Activated CD4-positive, alpha-beta T cell treated with anti-CD3 and anti-CD28 coated beads, Interleukin-2, amount 10 ng/mL, durations not matched to agents 7 days and 5 days (primary cell): ENCODE data around the gene RASL10A. TPM values are rescaled to one million over a fixed set of nuclear protein-coding genes. Genes with fewer than 3 reads are reported as not detected.

Experiments
- CTCF ChIA-PET: fragments of 350-600 bp; sonication (Branson Sonifier 250); formaldehyde crosslinking; loops from one replicate; lab custom pipeline; 2021; ENCODE audit warnings: antibody characterized with exemption; lab: Charles Lee
- POLR2A ChIA-PET: fragments of 350-600 bp; sonication (Branson Sonifier 250); formaldehyde crosslinking; loops from one replicate; lab custom pipeline; 2021; ENCODE audit warnings: antibody characterized with exemption; lab: Charles Lee
- DNase-seq: peaks from one replicate; pipeline ENCODE4 v3.0.0-alpha.2; 2020
- H3K27ac Mint-ChIP-seq: one replicate; pipeline ENCODE4 v1.8.0; 2021; ENCODE audit warnings: mild to moderate bottlenecking, moderate library complexity, mixed read lengths
- H3K27me3 Mint-ChIP-seq: one replicate; pipeline ENCODE4 v1.8.0; 2021; ENCODE audit warnings: mixed read lengths
- H3K36me3 Mint-ChIP-seq: one replicate; pipeline ENCODE4 v1.8.0; 2021; ENCODE audit warnings: low read depth, mixed read lengths
- H3K4me1 Mint-ChIP-seq: one replicate; pipeline ENCODE4 v1.8.0; 2021; ENCODE audit warnings: mixed read lengths
- H3K4me3 Mint-ChIP-seq: one replicate; pipeline ENCODE4 v1.8.0; 2021; ENCODE audit warnings: mild to moderate bottlenecking, moderate library complexity, mixed read lengths
- H3K9me3 Mint-ChIP-seq: one replicate; pipeline ENCODE4 v1.8.0; 2021; ENCODE audit warnings: mixed read lengths
- total RNA-seq, 2 experiments: library from RNA; stranded (reverse); gene quantifications; one replicate each; pipeline ENCODE4 v1.2.3, GENCODE V29; 2021

RASL10A gene
- total RNA-seq, 2 experiments from 2014 or later = 0.37 to 0.92 TPM

DNA sequence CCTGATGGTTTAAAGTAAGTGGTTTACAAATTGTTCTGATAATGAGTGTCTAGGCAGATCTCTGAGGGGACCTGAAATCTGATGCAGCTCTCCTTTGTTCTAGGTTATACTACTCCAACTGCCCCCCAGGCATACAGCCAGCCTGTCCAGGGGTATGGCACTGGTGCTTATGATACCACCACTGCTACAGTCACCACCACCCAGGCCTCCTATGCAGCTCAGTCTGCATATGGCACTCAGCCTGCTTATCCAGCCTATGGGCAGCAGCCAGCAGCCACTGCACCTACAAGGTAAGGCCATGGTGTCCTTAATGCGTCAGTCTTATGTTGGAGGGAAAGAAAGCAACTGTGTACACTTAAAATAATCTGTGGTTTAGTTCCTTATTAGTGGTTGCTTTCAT, 37.6 kb downstream of the RASL10A start:
- peaks cover 41% of the 10 kb centered on the region for H3K4me1 Mint-ChIP-seq
- no peak overlapping the region for H3K27ac Mint-ChIP-seq
- H3K9me3 Mint-ChIP-seq = no peaks in the 10 kb centered on the region
- H3K36me3 Mint-ChIP-seq = peaks cover 84% of the 10 kb centered on the region
- H3K4me3 Mint-ChIP-seq = no peak overlapping the region
- ChIA-PET CTCF (no interaction called here), POLR2A (no interaction called here)
- no peaks in the 10 kb centered on the region for H3K27me3 Mint-ChIP-seq
- no peak for DNase-seq

DNA sequence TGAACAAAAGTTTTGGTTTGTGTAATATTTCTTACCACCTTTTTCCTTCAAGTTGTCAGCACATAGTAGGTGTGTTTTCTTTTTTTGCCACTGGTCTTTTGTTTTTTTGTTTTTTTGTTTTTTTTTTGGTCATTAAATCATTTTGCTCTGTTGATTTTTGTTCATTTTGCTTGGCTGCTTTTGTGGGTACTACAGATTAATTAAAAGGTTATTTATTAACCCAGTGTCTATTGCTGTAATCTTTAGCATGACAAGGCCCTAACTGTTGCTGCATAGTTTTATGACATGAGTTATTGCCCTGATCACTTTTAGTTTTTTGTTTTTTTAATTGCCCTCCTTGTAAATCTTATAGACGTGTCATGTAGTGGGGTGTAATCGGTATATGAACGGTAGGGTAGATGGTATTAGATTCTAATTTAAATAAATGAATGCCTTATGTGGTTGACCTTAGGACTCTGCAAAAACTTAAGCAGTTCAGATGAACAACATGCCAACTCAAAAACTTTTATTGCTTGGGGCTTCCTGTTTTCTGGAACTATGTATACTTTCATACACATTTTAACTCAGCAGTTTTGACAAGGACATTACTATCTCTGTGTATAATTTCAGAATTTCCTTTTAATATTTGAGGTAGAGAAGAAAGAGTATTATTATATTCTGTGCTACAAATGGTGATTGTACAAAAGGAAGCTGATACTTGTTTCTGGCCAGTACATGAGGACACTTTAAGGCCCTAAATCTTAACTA, 39.5 kb downstream of the RASL10A start:
- Mint-ChIP-seq H3K4me1 (peaks cover 57% of the 10 kb centered on the region), H3K36me3 (peaks cover 85% of the 10 kb centered on the region), H3K9me3 (no peaks in the 10 kb centered on the region), H3K27ac (peak overlapping the region; percentile 69), H3K27me3 (no peaks in the 10 kb centered on the region), H3K4me3 (no peak overlapping the region)
- POLR2A ChIA-PET = no interaction called here
- CTCF ChIA-PET = interaction anchor here (0.6 to 0.7 kb wide), 2 partner anchors 160 to 839 kb away, joined by 3 read pairs; no protein-coding TSS in a partner anchor
- no peak for DNase-seq

DNA sequence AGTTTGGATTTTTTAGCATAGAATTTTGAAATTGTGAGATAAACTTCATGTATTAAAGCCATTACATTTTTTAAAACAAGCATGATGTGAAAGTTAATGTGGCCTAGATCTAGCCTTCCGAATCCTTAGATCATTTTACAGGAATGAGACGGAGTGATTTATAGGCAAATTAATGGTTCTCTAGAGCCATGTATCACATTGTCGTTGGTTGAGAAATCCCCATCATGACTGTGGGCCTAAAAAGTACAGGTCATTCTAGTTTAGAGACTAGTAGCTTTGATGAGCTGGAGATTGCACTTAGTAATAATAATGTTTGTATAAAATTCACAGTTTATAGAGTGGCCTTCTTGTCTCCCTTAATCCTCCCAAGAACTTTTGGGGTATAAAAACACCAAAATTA, 40.3 kb downstream of the RASL10A start:
- DNase-seq = no peak
- no peak overlapping the region for H3K27ac Mint-ChIP-seq
- POLR2A ChIA-PET = no interaction called here
- peaks cover 87% of the 10 kb centered on the region for H3K36me3 Mint-ChIP-seq
- peaks cover 65% of the 10 kb centered on the region for H3K4me1 Mint-ChIP-seq
- no peaks in the 10 kb centered on the region for H3K27me3 Mint-ChIP-seq
- CTCF ChIA-PET = interaction anchor here (2.6 kb wide), 1 partner anchor 11 kb away, joined by 9 read pairs; no protein-coding TSS in a partner anchor
- no peaks in the 10 kb centered on the region for H3K9me3 Mint-ChIP-seq
- H3K4me3 Mint-ChIP-seq = no peak overlapping the region

DNA sequence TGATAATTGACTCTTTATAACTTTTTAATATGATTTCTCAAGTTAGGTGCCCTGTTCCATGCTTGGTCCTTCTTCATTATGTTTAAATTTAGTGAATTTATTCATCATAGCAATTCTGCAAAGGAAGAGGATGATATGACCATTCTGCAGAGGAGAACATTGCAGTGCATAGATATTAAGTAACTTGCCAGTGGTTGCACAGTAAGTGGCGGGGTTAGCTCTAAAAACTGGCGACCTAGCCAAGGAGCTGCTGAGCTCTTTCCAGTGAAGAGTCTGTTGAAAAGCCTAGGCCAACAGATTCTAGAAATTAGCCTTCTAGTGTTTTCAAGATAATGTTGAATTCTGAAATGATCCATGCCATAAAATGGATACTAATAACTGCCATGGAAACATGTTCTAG, 42.9 kb downstream of the RASL10A start:
- DNase-seq = no peak
- Mint-ChIP-seq H3K4me1 (peaks cover 58% of the 10 kb centered on the region), H3K4me3 (no peak overlapping the region), H3K27ac (no peak overlapping the region), H3K9me3 (no peaks in the 10 kb centered on the region), H3K36me3 (peaks cover 82% of the 10 kb centered on the region), H3K27me3 (no peaks in the 10 kb centered on the region)
- CTCF ChIA-PET = interaction anchor here (1.9 kb wide), 1 partner anchor 11 kb away, joined by 4 read pairs; no protein-coding TSS in a partner anchor
- POLR2A ChIA-PET = no interaction called here

DNA sequence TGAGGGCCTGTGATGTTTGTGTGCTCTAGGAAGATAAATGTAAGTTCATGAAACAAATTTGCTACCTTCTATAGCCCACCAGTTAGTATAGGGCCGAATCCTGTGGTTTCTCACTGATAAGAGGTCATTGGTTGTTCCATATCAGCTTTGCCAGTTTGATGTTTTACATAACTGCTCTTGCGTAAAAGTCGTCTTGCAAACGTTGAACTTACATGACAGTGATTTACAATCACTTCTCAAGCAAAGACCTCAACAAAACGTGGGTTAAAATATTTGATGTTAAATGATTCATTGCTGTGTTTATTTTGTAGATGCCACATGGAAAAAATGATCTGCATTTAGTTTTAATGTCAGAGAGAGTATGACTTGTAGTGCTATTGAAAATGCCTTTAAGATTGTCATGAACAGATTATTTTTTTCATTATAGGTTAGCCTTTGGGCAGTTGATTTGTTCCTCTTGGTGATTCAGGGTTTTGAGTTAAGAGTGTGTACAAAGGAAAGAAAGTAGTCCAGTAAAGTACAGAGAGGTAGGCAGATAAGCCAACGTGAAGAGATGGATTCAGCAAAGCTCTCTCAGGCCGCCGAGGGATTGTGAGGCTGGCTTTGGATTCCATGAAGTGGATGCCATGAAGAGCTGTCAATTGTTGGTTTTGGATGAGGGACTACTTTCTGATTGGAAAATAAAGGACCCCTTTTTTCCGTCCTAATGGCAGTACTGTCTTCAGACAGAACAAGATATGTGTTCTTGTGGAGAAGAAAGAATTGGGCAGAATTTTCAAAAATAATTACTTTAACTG, 44.8 kb downstream of the RASL10A start:
- ChIA-PET CTCF (no interaction called here), POLR2A (no interaction called here)
- peaks cover 74% of the 10 kb centered on the region for H3K36me3 Mint-ChIP-seq
- peak overlapping the region; percentile 100 for H3K27ac Mint-ChIP-seq
- no peaks in the 10 kb centered on the region for H3K27me3 Mint-ChIP-seq
- H3K4me1 Mint-ChIP-seq = peaks cover 62% of the 10 kb centered on the region
- no peaks in the 10 kb centered on the region for H3K9me3 Mint-ChIP-seq
- DNase-seq = no peak
- peak overlapping the region; percentile 82 for H3K4me3 Mint-ChIP-seq

DNA sequence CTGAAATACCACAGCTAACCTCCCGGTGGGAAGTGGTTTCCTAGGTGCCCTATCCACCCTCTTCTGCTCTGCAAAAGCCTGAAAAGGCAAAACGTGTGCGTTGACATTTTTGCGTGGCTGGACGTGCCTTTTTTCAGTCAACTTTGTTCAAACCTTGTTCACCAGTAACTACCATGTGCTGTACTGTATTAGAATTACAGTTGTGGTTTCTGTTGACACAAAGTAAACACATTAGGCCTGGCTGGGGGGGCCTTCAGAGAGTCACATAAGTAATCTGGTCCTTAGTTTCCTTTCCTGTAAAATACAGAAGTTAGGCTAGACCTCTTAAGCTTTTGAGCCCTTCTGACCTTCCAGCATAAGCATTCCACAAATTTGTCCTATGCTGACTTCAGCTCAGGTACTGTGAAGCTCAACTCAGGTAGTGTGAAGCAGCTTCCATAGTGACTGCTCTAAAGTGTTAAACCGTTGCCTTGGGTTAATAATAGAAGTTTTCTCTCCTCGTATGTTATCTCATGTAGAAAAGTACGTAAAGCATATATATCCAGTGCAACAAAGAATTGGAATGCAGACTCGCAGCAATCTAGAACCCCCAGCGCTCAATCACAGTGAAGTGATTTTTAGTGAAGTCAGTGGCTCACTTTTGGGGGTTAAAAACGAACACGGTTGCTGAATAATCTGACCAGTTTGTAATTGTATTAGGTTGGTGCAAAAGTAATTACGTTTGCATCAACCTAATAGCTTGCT, 45.6 kb downstream of the RASL10A start:
- peak; percentile 27 for DNase-seq
- Mint-ChIP-seq H3K27ac (peak overlapping the region; percentile 100), H3K4me3 (peak overlapping the region; percentile 82), H3K9me3 (no peaks in the 10 kb centered on the region), H3K27me3 (no peaks in the 10 kb centered on the region), H3K4me1 (peaks cover 56% of the 10 kb centered on the region), H3K36me3 (peaks cover 68% of the 10 kb centered on the region)
- ChIA-PET POLR2A (no interaction called here), CTCF (interaction anchor here (0.6 kb wide), 1 partner anchor 848 kb away, joined by 6 read pairs; no protein-coding TSS in a partner anchor)

DNA sequence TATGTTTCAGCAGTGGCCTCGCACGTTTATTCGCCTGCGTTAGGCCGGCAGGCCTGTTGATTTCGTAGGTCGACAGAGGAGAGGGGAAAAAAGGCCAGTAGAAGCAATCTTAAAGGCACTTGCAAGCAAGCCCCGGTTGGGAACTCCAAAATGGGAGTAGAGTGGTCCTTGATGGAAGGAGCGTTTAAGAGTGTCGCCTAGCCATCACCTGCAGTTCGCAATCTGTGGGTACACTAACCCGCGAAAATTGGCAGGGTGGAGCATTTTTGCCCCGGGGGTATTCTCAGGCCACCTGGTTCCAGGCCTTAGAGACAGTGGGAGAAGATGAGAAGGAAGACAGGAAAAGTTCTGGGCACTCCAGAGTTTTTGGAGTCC, 46.3 kb downstream of the RASL10A start:
- H3K4me1 Mint-ChIP-seq = peaks cover 51% of the 10 kb centered on the region
- no peaks in the 10 kb centered on the region for H3K27me3 Mint-ChIP-seq
- peak overlapping the region; percentile 100 for H3K27ac Mint-ChIP-seq
- POLR2A ChIA-PET = no interaction called here
- H3K4me3 Mint-ChIP-seq = peak overlapping the region; percentile 82
- no peak for DNase-seq
- CTCF ChIA-PET = interaction anchor here (0.6 kb wide), 1 partner anchor 847 kb away, joined by 6 read pairs; no protein-coding TSS in a partner anchor
- no peaks in the 10 kb centered on the region for H3K9me3 Mint-ChIP-seq
- H3K36me3 Mint-ChIP-seq = peaks cover 62% of the 10 kb centered on the region

DNA sequence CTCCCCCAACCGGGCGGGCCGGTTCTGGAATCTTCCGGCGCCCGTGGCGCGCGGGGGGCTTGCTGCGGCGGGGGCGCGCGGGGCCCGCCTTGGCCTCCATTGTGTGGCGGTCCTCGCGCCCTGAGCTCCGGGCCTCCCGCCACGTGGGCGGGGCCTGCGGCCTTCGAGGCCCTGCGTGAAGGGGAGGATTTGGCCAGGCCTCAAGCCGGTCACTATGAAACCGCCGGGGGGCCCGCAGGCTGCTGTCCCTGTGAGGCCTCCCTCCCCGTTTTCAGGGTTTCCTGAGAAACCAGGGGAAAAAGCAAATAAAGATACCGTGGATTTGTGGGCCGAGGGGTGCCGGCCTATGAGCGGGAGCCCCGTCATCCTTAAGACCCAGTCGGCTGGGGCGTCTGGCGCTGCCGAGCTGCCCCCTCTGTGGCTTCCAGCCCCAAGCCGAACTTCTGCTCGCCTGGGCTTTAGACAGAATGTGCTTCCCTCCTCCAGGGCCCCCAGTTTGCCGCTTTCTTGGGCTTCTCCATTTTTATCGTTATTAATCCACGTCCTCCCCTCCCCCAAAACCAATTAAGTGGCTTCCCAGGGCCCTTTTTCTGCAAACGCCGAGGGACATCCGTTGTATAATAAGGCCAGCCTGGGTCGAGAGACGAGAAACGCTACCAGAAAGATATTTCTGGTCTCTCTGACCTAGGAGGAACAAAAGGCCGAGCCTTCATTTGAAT, 46.8 kb downstream of the RASL10A start:
- DNase-seq = peak; percentile 44
- peaks cover 47% of the 10 kb centered on the region for H3K4me1 Mint-ChIP-seq
- ChIA-PET CTCF (no interaction called here), POLR2A (no interaction called here)
- H3K27me3 Mint-ChIP-seq = no peaks in the 10 kb centered on the region
- peak overlapping the region; percentile 100 for H3K27ac Mint-ChIP-seq
- no peaks in the 10 kb centered on the region for H3K9me3 Mint-ChIP-seq
- peak overlapping the region; percentile 82 for H3K4me3 Mint-ChIP-seq
- peaks cover 56% of the 10 kb centered on the region for H3K36me3 Mint-ChIP-seq

DNA sequence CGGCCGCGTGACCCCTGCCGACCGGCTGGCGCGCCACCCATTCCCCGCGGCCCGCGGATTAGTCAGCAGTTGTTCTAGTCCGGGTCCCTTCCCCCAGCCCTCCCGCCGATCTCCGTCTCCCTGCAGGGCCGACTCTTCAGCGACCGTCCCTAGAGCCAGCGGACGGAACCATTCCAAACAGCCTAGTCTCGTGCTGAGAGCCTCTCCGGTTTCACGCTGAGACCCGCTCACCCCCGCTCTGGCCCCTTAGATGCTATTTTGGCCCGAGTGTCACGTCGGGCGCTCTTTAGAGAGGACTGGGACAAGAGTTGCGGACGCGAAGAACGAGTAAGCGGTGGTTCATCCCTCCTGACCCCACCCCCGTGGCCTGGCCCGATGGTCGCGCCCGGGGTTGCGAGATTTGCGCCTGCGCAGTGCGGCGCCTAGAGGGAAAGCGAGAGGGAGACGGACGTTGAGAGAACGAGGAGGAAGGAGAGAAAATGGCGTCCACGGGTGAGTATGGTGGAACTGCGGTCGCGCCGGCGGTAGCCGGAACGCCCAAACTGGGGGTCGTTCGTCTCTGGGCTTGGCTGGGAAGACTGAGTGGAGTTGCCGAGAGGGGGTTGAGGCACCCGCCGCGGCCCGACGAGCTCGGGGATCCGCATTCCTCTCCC, 47.5 kb downstream of the RASL10A start, which contains the start of the genes EWSR1 and RHBDD3:
Gene EWSR1, plus strand, starts transcription at position 411 of the 653 bp plus-strand sequence. Its CDS starts 69 bp downstream, at position 480.
Gene RHBDD3, minus strand, starts transcription at position 124 of the 653 bp plus-strand sequence. CDS start 2,355 bp downstream, outside the sequence.
- Mint-ChIP-seq H3K27ac (peak within 1 kb of the TSS; percentile 100), H3K27me3 (no peaks in the 10 kb centered on the region), H3K4me1 (peaks cover 40% of the 10 kb centered on the region), H3K4me3 (peak within 1 kb of the TSS; percentile 82), H3K9me3 (no peaks in the 10 kb centered on the region), H3K36me3 (peaks cover 49% of the 10 kb centered on the region)
- POLR2A ChIA-PET = no interaction called here
- DNase-seq = peak; percentile 94
- CTCF ChIA-PET = interaction anchor here (0.6 kb wide), 1 partner anchor 1623 kb away, joined by 4 read pairs; no protein-coding TSS in a partner anchor

DNA sequence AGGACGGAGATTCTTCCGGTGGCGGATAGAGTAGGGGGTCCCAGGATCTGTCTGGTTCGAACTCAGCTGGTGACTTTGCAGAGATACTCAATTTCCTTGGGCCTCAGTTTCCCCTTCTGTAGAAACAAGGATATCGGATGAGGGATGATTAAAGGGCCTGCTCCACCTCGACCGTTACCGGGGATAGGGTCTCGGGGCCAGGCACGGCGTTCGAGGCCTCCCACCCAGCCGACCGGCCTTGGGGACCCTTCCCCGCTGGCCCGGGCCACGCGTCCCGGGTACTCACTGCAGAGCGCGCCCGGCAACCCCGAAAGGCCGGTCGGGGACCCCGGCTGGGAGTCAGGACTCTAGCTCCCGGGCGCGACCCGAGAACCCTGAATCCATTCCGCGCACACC, 48.0 kb downstream of the RASL10A start:
- peak overlapping the region; percentile 100 for H3K27ac Mint-ChIP-seq
- H3K9me3 Mint-ChIP-seq = no peaks in the 10 kb centered on the region
- no peak for DNase-seq
- POLR2A ChIA-PET = no interaction called here
- peaks cover 34% of the 10 kb centered on the region for H3K4me1 Mint-ChIP-seq
- no peaks in the 10 kb centered on the region for H3K27me3 Mint-ChIP-seq
- CTCF ChIA-PET = interaction anchor here (0.6 to 0.8 kb wide), 2 partner anchors 17 to 1623 kb away, joined by 3 to 4 read pairs; no protein-coding TSS in a partner anchor
- H3K4me3 Mint-ChIP-seq = peak overlapping the region; percentile 82
- peaks cover 44% of the 10 kb centered on the region for H3K36me3 Mint-ChIP-seq
